Left cardiac atrium (tissue), 4 donors: ENCODE measurements around the gene CMTM3. TPM values are rescaled to one million over a fixed set of nuclear protein-coding genes. Genes with fewer than 3 reads are reported as not detected.
"Not testable (repeated sequence)": the region's sequence is repeated elsewhere in the genome, so short reads cannot be mapped to it uniquely, and the experiment has no call there.

ENCODE experiments used
- ATAC-seq, 2 donors: fragments of 200-7000 bp; cut with Tn5 transposase; one replicate each; pipeline ENCODE4 v1.9.1; 2020; ENCODE audit warnings: mild to moderate bottlenecking in 2 of 2, moderate library complexity in 2 of 2
- DNase-seq: peaks from one replicate; pipeline ENCODE4 v3.0.0-alpha.2; 2020
- intact Hi-C, 2 donors: fragments of 100-400 bp; cut with DNase I; formaldehyde crosslinking; loops; one replicate each; pipeline versions ENCODE4 v1.14.1 to v1.15.1; 2022 to 2023
- long read RNA-seq: library from polyadenylated mRNA; unstranded; transcript quantifications from one replicate; pipeline ENCODE4 v2.0.0, GENCODE V29; 2021
- total RNA-seq, 2 donors: library from RNA; stranded (reverse); fragmentation: NEBNext Ultra II Directional; extraction: Animal tissue kit (Norgen Biotek cat#: 25700); gene quantifications; one replicate each; pipeline ENCODE4 v1.2.1, GENCODE V29; 2021
- donor health status: DM: no; HTN: yes; CAD: no.
- donor health status: DM: no; HTN: yes; CAD: no; lungs with severe emphysema.
- donor health status: DM: yes; HTN: yes; CAD: no.
- donor health status: Dilated cardiomyopathy.

The CMTM3 gene, protein sequence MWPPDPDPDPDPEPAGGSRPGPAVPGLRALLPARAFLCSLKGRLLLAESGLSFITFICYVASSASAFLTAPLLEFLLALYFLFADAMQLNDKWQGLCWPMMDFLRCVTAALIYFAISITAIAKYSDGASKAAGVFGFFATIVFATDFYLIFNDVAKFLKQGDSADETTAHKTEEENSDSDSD
- total RNA-seq, result 10 to 100 TPM; 18.1 to 18.9 TPM
- long read RNA-seq, partial matches to known transcripts, result 1 of 4 reads
- long read RNA-seq, other reads (novel, unspliced or antisense), result 0 of 4 reads

DNA sequence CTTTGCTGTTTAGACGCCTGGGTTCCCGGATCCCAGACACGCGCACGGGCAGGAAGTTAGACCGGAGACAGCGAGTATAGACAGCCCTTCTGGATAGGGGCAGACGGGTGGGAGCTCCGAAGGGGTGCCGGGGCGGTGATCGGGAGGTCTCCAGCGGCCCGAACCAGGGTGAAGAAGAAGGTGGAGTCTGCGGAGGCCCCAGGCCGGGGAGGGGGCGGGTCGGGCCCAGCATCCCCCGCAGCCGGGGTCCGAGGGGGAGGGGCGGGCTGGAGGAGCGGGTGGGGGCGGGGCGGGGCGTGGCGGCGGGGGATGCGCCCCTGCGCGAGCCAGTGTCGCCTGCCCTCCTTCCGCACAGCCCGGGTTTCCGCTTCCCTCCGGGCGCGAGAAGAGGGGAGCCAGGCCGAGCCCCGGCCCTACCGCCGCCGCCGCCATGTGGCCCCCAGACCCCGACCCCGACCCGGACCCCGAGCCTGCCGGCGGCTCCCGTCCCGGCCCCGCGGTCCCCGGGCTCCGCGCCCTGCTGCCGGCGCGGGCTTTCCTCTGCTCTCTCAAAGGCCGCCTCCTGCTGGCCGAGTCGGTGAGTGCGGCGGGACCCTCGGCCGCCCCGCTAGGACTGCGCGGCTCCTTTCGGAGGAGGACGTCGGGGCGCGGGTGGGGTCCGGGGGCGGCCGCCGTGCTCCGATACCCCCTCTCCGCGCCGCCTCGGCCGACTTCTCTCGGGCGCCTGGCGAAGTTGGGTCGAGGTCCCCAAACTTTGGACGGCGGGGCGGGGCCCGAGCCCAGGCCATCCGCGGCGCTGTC, at the start of gene CMTM3:
CMTM3 (plus strand) TSS at position 329 of the 801 bp plus-strand sequence; CDS start at position 431, 102 bp downstream.
- ATAC-seq (peak; percentile 70 to 77), DNase-seq (peak; percentile 77)
- intact Hi-C loops, result loop anchor here (5.0 to 10.0 kb wide), 2 partner anchors 200 to 268 kb away; no protein-coding TSS in a partner anchor

DNA sequence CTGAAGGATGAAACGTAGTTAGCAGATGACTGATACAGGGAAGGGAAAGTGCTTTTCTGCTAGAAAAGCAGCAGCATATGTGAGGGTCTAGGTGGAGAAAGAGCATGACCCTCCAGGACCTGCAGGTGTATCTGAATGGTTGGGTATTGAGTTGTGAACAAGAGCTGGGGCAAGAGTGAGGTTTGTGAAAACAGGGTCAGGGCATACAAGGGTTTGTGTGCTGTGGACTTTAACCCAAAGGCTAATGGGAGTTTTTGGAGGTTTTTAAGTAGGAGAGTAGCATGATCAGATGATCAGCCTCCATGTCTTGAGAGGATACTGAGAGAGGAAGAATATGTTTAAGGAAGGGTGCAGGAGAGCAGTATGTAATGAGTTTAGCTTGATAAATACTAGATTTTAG, 44.4 kb upstream of the CMTM3 start:
- ATAC-seq (no peak), DNase-seq (no peak)
- intact Hi-C loops, result no loop called here

DNA sequence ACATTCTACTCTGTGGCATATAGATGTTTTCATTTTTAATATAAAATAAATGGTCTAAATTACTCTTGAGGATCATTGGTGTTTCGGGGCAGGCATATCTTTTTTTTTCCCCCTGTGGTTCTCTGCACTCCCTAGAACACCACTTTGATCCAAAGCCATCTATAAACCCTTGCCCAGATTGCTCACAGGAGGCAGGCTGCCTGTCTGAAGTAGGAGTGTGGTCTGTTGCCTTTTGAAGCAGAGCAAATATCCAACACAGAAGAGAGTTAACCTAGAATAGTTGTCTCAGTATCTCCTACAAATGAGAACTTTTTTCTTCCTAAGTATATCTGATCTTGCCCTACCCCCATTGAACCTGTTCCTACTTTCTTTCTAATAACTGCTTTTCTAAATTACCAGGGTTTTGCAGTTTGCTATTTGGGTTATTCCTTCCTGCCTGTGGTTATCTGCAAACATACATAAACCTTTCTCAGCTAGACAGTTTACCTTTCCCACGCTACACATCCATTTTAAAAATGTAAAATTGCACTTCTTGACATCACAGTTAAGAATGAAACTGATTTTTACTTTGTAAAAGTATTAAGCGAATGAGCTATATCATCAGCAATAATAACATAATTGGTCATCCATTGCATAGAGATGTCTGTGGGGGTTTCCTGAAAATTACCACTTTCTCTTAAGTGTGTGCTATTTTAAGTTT, 43.0 kb upstream of the CMTM3 start:
- DNase-seq, result no peak
- no peak for ATAC-seq
- intact Hi-C loops, result no loop called here

DNA sequence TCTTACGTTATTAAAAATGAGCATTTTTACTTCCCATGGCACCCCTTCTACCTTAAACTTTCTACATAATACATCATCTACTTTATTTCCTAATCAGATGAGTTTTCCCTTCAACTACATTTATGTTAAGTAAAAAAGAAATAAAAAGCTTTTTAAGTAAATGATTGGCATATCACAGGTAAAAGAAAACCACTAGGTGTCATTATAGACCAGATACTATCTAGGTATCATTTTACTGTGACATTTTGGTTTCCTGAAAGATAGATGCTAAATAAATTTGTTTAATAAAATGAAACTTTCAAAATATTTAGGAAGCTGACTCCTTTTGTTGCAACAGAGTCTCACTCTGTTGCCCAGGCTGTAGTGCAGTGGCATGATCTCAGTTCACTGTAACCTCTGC, 42.1 kb upstream of the CMTM3 start:
- DNase-seq (no peak), ATAC-seq (no peak)
- intact Hi-C loops, result no loop called here

DNA sequence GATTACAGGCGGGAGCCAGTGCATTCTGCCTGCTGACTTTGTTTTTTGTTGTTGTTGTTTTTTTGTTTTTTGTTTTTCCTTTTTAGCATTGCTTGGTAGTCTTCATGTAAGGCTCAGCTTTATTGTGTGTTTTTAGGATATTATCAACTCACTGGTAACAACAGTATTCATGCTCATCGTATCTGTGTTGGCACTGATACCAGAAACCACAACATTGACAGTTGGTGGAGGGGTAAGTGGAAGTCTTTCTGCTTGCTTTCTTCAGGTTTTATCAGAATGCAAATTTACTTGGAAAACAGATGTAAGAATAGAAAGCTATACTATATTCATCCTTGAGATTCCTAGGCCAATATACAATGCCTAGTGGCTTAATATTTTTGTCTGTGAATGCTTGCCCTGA, 41.5 kb upstream of the CMTM3 start:
- intact Hi-C loops, result no loop called here
- ATAC-seq (no peak), DNase-seq (no peak)

DNA sequence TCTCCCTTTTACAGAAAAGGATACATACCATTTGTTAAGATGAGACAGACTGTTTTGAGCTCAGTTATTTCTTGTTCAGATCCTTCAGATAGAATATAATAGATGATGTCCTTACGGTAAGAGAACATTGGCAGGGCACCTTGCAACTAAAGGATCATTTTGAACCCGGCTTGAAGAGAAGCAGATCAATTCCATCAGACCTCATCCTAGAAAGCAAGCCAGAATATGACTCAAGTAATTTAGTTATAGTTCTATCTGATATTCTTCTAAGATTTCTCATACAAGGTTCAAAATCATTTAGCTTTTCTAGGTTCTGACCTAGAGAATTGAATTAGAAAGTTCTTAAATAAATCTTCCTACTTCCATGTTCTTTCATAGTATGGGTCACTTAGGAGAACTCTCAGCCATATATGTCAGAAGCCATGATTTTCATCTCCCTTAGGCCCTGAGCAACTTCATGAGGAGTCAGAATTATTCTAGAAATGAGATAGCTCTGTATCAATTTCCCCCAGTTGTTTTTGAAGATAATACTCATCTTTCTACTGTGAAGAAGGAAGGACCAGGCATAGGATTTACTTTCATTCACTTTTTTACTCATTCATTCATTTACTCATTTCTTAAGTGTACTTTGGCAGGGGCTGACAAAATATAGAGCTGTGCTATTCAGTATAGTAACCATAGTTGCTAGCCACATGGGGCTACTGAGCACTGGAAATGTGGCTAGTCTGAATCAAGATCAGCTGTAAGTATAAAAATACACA, 40.8 kb upstream of the CMTM3 start:
- intact Hi-C loops, result no loop called here
- ATAC-seq, result no peak

DNA sequence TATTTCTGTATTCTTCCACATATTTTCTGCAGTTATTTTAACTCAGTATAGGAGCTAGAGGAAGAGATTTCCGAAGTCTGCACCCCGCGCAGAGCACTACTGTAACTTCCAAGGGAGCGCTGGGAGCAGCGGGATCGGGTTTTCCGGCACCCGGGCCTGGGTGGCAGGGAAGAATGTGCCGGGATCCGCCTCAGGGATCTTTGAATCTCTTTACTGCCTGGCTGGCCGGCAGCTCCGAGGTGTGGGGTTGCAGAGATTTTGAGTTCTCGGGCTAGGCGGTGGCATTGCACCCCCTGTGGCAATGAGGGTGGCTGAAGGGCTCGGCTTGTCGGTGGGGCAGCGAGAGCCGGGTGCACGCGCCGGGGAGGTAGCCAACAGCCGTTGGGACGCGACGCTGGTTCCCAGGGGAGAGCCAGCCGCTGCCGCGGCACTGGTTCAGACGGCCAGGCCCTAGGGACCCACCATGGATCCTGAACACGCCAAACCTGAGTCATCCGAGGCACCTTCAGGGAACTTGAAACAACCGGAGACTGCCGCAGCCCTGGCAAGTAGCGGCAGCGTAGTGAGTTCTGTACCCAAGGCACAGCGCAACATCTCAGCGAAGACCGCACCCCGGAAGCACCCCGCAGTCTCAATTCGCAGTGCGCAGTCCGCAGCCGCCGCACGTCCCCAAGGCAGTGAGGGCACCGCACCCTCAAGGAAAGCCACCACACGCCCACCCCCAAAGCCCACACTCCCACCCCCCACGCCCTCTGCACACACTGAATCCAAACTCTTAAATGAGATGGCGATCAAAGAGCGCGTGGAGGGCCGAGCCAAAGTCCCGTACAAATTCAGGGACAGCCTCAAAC, 38.2 kb upstream of the CMTM3 start, which contains the start of gene CMTM1:
CMTM1 (plus strand) TSS at position 389 of the 851 bp plus-strand sequence; CDS start at position 464, 75 bp downstream.
- no peak for ATAC-seq
- DNase-seq, result no peak
- intact Hi-C loops, result no loop called here

More for the DNA sequence above, 40.8 kb upstream of the CMTM3 start:
- no peak for DNase-seq

DNA sequence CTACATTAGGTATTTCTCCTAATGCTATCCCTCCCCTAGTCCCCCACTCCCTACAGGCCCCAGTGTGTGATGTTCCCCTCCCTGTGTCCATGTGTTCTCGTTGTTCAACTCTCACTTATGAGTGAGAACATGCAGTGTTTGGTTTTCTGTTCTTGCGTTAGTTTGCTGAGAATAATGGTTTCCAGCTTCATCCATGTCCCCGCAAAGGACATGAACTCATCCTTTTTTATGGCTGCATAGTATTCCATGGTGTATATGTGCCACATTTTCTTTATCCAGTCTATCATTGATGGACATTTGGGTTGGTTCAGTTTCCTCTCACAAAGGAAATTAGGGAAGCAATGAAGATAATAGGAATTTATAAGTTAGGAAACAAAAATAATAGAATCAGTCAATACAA, 37.2 kb upstream of the CMTM3 start:
- intact Hi-C loops, ATAC-seq, DNase-seq: not testable (repeated sequence)

DNA sequence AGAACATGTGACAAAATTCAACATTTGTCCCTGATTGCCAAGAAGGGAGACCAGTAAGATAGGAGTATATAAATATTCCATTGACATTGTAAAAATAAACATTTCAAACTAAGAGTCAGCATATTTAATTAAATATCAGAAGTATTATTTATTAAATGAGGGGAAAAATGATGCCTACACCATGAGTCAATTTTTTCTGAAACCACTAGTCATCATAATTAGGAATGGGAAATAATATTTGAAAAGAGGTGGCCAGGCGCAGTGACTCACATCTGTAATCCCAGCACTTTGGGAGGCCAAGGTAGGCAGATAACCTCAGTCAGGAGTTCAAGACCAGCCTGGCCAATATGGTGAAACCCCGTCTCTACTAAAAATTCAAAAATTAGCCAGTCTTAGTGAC, 36.1 kb upstream of the CMTM3 start:
- no peak for DNase-seq
- intact Hi-C loops, result no loop called here
- ATAC-seq, result no peak

DNA sequence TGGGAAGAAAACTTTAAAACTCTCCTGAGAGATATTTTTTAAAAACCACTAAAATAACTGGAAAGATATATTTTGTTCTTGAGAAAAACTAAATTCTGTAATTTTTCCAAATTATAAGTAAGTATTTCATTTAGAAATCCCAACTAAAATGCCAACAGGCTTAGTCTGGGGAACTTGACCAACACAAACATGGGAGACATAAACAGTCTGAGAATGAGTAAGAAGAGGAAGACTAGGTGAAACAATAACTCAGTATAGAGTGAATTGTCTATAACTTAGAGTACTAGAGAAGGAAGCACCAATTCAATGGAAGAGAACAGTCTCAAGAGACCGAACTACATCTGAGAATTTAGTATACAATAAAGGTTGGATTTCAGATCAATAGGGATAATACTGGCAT, 35.4 kb upstream of the CMTM3 start:
- intact Hi-C loops, result no loop called here
- DNase-seq (no peak), ATAC-seq (peak in 1 of 2 donors; percentile 43)

DNA sequence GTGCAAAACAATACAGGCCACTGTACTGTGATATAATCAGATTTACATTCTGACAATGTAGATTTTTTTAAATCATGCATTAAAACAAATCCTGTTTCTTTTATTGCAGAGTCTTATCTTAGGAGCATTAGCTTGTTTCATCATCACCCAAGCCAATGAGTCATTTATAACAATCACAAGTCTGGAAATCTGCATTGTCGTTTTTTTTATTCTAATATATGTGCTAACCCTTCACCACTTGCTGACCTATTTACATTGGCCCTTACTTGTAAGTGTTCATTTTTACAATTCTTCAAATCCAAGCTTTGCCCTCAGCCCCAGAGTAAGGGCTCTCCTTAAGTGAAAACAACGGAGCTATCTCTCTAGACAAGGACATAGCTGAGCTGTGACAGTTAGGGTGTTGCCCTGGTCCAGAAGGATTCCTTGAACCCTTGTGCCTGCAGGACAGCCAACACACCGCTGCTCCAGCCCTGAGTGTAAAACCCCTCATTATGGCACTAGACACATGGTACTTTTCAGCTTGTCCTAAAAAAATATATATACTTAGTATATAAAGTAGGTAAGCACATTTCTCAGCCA, 34.6 kb upstream of the CMTM3 start:
- ATAC-seq, result peak in 1 of 2 donors; percentile 71
- no peak for DNase-seq

DNA sequence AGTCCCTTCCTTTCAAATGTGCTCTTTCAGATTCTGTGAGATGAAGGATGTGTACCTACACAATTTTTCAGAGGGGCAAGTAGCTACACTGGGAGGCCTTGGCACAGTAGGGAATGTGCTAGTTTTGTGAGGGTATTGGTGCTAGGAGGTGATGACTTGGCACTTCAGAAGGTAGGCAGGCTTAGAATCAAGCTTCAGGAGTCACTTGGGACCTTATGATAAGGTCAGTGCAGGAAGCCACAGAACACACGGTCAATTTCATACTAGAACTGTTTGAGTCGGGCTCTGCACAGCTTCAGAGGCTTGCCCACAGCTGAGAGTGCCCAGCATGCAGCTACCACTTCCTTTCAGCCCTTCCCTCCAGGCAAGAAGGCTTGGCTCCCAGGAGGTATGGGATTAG, 32.1 kb upstream of the CMTM3 start:
- no peak for DNase-seq
- intact Hi-C loops, result no loop called here

More for the DNA sequence above, 34.6 kb upstream of the CMTM3 start:
- intact Hi-C loops, result no loop called here

DNA sequence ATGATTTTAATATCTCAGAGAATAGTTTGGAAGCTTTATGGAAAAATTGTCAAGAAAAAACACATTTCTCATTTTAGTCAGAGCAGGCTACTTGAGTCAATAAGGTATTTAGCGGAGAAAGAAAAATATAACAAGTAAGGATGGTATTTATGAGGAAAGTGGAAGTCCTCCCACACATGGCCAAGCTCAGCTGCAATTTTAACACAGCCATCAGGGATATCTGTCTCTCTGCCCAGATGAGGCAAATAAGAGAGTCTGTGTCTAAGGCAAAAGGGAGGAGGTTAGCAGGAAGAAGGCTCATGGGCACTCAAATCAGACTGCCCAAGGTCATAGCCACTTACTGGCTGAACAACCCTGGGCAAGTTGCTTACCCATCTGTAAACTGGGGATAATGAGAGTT, 30.4 kb upstream of the CMTM3 start:
- ATAC-seq (no peak), DNase-seq (no peak)
- intact Hi-C loops, result no loop called here

More for the DNA sequence above, 32.1 kb upstream of the CMTM3 start:
- ATAC-seq, result no peak

DNA sequence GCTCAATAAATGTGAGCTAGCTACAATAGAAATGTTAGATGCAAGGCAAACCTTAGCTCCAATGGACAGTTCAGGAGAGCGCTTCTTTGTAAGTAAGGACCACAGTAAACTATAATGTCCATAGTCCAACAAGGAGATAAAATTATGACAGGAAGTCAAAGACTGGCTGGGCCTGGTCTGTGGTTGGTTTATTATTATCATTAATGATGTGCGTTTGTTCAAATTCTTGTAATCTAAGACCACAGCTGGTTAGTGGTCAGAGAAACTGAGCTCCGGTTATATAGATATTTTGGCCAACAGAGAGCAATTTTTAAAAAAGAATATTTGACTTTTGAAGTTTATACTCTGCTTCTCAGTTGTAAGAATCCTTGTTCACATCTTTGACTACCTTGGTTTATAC, 30.0 kb upstream of the CMTM3 start:
- DNase-seq (no peak), ATAC-seq (no peak)
- intact Hi-C loops, result no loop called here

DNA sequence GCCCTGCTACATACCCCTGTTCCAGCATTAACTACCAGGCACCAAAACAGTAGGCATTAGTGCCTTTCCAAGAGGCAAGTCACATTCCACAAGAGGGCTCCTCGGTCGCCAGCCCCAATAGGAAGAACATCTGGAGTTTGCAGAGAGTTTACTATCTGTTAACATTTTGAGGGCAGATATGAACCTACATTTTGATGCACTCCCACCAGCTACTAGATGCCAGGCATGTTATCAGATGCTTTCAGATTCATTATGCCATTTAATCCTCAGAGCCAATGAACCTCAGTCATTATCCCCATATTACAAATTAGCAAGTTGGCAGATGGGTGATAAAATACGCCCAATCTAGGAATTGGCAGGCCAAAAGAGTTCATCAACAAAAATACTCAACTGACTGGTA, 29.4 kb upstream of the CMTM3 start:
- ATAC-seq, result no peak
- intact Hi-C loops, result no loop called here
- no peak for DNase-seq

DNA sequence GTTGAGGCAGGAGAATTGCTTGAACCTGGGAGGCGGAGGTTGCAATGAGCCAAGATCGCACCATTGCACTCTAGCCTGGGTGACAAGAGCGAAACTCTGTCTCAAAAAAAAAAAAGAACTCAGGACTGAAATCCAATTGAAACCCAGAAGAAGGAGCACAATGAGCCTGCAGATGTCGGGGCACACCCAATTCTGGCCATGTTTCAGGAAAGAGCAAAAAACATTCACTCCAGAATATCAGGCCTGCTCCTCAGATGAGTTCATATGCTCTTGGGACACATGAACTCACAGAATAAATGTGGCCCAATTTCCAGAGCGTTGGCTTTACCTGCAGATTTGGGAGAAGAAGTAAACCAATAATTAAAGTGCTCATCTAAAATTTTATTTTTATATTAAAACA, 28.2 kb upstream of the CMTM3 start:
- ATAC-seq, result no peak
- intact Hi-C loops, result no loop called here
- DNase-seq, result no peak

DNA sequence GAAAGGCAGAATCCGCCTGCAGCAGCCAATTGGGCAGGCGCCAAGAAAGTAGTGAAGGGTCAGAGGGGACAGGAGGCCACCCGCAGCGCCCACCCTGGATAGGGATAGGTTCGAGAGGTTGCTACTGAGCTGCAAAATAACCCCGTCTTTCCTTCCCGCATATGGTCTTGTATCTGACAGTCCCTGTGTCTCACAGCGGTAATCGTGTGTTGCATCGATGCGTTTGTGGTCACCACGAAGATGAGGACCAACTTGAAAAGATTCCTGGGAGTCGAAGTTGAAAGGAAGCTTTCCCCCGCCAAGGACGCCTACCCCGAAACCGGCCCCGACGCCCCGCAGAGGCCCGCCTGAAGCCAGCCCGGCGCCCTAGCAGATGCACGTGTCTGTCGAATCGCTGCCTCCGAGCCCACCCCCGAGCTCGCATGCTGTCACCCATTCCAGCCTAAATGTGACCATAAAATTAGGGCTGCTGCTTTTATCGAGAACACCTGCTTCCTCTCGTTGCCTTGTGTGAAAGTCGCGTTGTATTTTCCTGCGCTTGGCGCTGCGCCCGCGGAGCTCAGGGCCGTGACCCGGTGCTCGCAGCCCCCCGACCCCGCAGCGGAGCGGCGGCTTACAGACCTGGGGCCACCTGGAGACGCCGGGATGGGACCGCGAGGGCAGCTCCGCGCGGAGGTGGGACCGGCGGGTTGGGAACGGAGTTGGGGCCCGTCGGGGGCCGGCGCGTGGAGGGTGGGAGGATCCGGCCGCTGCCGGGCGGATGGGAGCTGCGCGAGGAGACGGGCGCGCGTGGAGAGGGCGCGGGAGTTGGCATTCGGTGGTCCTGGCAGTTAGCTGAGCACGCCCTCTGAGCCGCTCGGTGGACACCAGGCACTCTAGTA, 25.6 kb upstream of the CMTM3 start, which contains the start of gene CMTM2:
CMTM2 (plus strand) TSS at position 813 of the 881 bp plus-strand sequence. CDS start 145 bp downstream, outside the sequence.
- DNase-seq, result no peak
- peak; percentile 35 to 51 for ATAC-seq
- intact Hi-C loops, result no loop called here
